GM12874 (cell line): Measurements from ENCODE around the gene GABBR2.

Experiments
- TF ChIP-seq, protein P1 (sequence below): IDR thresholded peaks from 2 replicates; pipeline ENCODE4 v1.5.1; 2011; ENCODE audit warnings: low read depth, mild to moderate bottlenecking, control low read depth, low read length, moderate library complexity; ENCODE audit not compliant: insufficient read depth

Gene GABBR2

DNA sequence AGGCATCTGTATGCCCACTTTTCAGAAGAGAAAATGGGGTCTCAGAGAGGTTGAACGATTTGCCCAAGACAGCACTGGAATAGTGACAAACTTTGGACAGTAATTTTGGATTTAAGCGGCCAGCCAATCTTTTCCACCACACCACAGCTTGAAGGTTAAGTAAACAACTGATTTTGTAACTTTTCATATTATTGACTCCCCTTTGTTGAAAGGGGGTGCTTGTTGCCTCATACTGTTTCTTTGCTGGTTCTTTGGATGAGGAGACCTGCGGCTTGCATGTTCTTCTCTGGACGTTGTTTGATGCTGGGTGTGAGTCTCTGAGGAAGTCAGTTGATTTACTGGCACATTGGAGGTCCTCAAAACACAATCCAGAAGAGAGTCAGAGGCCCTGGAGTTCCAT, 11.7 kb upstream of the GABBR2 start:
- TF ChIP-seq, protein P1, sequence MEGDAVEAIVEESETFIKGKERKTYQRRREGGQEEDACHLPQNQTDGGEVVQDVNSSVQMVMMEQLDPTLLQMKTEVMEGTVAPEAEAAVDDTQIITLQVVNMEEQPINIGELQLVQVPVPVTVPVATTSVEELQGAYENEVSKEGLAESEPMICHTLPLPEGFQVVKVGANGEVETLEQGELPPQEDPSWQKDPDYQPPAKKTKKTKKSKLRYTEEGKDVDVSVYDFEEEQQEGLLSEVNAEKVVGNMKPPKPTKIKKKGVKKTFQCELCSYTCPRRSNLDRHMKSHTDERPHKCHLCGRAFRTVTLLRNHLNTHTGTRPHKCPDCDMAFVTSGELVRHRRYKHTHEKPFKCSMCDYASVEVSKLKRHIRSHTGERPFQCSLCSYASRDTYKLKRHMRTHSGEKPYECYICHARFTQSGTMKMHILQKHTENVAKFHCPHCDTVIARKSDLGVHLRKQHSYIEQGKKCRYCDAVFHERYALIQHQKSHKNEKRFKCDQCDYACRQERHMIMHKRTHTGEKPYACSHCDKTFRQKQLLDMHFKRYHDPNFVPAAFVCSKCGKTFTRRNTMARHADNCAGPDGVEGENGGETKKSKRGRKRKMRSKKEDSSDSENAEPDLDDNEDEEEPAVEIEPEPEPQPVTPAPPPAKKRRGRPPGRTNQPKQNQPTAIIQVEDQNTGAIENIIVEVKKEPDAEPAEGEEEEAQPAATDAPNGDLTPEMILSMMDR = no peak

DNA sequence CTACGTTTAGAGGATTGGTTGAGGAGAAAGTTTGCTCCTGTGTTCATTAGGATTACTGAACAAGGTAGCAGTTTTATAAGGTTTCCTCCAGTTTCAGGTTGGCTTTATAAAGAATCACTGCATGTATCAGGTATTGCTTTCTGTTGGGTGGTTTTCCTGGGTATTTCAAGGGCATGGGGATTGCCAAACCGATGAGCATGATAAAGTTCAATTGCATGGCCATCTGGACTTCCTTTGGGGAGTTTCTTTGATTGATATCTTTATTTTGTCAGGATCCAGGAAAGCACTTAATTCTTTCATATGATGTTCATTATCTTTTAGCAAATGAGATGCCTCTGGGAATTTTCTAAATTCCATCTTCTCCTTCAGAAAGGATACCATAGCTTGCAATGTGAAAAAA, 10.3 kb upstream of the GABBR2 start:
- TF ChIP-seq, protein P1 = no peak

DNA sequence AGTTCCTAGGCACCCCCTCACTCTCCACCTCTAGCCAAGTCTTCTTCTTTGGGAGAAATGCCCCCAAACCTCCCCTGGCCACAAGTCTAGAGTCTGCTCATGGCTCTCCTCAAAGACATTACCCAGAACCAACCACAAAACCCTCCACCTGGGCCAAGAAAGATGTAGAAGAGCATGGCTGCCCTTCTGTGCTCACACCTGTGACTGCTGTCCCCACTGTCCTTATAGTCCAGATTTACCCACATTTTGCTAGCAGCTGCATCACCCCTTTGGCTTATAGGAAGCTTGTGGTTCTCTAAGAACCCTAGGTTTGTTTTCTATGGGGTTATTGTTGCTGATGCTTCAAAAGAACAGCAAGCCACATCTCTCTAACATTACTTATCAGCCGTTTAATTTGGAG, 6.1 kb upstream of the GABBR2 start:
- TF ChIP-seq, protein P1 = no peak

DNA sequence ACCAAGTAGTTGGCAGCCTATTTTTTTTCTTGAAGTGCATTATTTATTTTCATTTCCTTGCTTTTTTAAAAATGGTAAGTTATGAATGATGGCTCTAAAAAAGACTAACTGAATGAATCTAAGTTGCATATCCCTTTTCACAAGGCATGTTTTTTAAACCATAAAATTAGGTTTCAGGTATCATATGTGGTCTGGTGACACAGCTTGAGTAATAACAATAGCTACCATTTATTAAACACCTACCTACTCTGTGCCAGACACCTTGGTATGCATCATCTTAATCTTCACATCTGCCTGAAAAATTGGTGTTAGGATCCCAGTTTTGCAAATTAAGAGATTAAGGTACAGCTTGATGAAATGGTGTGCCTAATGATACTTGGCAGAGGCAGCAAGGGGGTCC, 4.3 kb upstream of the GABBR2 start:
- TF ChIP-seq, protein P1 = no peak

DNA sequence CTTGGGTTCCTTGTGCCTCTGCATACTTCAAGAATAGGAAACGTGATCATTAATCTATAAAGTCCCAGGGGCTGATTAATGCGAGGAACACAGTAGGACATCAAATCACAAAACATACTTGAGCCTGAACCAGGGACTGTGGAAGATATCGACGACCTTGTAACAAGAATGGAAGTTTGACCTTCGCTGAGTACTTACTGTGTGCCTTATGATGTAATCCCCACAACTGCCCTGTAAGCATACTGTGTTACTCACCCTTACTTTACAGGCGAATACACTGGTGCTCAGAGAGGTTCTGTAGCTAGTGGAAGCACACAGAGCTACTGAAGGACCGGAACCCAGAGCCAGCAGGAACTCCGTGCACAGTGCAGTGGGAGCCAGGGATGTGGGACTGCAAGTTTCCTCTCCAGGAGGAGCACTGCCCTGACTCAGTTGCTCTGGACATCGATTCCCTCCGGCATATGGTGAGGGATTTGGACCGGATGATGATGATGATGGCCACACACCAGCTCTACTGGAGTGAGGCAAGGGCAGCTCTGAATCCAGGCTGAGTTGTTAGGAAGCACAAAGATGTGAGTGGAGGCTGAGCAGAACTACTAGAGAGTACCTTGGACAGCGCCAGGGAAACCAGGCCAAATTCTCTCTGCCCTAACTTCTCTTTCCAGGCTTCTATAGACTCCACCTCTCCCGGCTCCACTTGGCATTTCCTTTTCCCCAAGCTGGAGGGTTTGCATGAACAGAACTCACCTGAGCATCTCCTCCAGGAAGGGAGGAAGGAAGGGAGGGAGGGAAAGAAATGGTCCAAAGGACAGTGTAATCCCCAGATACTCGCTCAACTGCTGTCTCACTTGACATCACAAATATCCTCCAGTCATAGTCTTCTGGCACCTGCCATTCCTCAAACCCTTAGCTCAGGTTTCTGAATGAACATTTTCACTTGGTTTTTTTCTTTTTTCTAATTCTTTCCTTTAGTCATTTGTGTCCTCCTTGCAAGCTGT, 1.5 kb upstream of the GABBR2 start:
- TF ChIP-seq, protein P1 = no peak

DNA sequence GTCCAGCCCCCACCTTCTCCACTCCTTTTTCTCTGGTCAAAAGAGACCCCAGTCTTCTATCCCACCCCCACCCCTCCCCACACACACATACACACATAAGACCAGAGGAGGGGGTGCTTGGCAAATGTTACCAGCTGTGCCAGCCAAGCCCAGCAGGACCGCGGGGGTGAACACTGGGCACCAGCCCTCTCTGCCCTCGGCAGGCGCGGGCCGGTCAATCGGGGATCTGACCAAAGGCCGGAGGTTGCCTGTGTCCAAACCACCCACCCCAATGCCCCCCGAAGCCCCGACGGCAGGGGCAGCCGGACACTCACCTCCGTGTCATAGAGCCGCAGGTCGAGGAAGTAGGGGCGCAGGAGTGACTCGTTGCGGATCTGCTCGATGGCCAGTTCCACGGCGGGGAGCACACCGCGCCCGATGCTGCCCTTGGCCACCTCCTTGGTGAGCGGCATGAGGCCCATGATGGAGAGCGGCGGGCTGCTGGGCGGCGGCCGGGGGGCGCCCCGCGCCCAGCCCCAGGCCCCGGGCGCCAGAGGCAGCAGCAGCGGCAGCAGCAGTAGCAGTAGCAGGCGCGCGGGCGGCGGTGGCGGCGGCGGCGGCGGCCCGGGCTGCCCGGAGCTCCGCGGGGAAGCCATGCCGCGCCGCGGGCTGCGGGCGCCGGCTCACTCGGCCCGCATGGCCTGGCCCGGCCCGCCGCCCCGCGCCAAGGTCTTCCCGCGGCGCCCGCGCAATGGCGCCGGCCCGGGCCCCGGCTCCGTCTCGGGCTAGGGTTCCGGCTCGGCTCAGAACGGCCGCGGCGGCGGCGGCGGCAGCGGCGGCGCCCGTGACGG, 417 bp downstream of the GABBR2 start:
- TF ChIP-seq, protein P1 = no peak
